GM12878 (cell line): ENCODE data around the gene CYTH2. TPM values are rescaled to one million over a fixed set of nuclear protein-coding genes. Genes with fewer than 3 reads are reported as not detected.

ENCODE experiments used
- ATF2 ChIP-seq: IDR thresholded peaks from 2 replicates; pipeline ENCODE4 v1.6.1; 2012; ENCODE audit warnings: low read length, inconsistent platforms
- CBFB ChIP-seq: IDR thresholded peaks from 2 replicates; pipeline ENCODE4 v1.6.1; 2016; ENCODE audit warnings: antibody characterized with exemption, low read depth
- CHD1 ChIP-seq: IDR thresholded peaks from 2 replicates; pipeline ENCODE4 v1.6.1; 2012; ENCODE audit warnings: low read depth, low read length, improper control_type of control experiment
- CUX1 ChIP-seq: IDR thresholded peaks from 2 replicates; pipeline ENCODE4 v1.6.1; 2012; ENCODE audit warnings: improper control_type of control experiment, low read depth, low read length; ENCODE audit not compliant: insufficient replicate concordance
- ETV6 ChIP-seq, 2 experiments: fragments of 450-650 bp in 1 of 2; IDR thresholded peaks in 1 of 2; conservative IDR thresholded peaks in 1 of 2; 2 replicates each; pipeline ENCODE4 v1.6.1; 2014; ENCODE audit warnings: antibody characterized with exemption in 1 of 2, borderline replicate concordance in 1 of 2, low read depth in 1 of 2, mild to moderate bottlenecking in 1 of 2, moderate library complexity in 1 of 2
- FOXM1 ChIP-seq: IDR thresholded peaks from 2 replicates; pipeline ENCODE4 v1.6.1; 2012; ENCODE audit warnings: low read depth, mild to moderate bottlenecking, inconsistent platforms, low read length, moderate library complexity
- GABPA ChIP-seq: IDR thresholded peaks from 2 replicates; pipeline ENCODE4 v1.6.1; 2014; ENCODE audit warnings: antibody characterized with exemption, low read depth, mild to moderate bottlenecking, inconsistent platforms
- IRF4 ChIP-seq: IDR thresholded peaks from 2 replicates; pipeline ENCODE4 v1.6.1; 2011; ENCODE audit warnings: low read depth, low read length
- PML ChIP-seq: IDR thresholded peaks from 2 replicates; pipeline ENCODE4 v1.6.1; 2012; ENCODE audit warnings: low read length, inconsistent platforms
- RFX5 ChIP-seq: IDR thresholded peaks from 2 replicates; pipeline ENCODE4 v1.6.1; 2011; ENCODE audit warnings: low read depth, low read length, improper control_type of control experiment
- SMC3 ChIP-seq: IDR thresholded peaks from 2 replicates; pipeline ENCODE4 v1.6.1; 2011; ENCODE audit warnings: low read length, improper control_type of control experiment, borderline replicate concordance
- SREBF2 ChIP-seq: IDR thresholded peaks from 2 replicates; pipeline ENCODE4 v1.6.1; 2012; ENCODE audit warnings: mild to moderate bottlenecking, low read length
- ZNF687 ChIP-seq: fragments of 450-650 bp; IDR thresholded peaks from 2 replicates; pipeline ENCODE4 v1.6.1; 2017; ENCODE audit warnings: mild to moderate bottlenecking, moderate library complexity
- polyA plus RNA-seq, 11 experiments: library from polyadenylated mRNA; depleted of rRNA in 4 of 11; unstranded in 6 of 11; stranded (reverse) in 5 of 11; fragments of >200 nt; fragmentation: Nextera tagmentation in 4 of 11; fragmentation: Illumina TruSeq in 1 of 11; extraction: Ambion mirVana in 4 of 11; extraction: Trizol in 1 of 11; gene quantifications; 1 replicate in 1 of 11; 2 replicates in 10 of 11; pipeline versions ENCODE4 v1.2.1 to v1.2.3, GENCODE V29; 2011 to 2016; ENCODE audit warnings: inconsistent platforms in 2 of 11, missing spikeins in 2 of 11, low read depth in 1 of 11
- total RNA-seq, 4 experiments: library from RNA; depleted of rRNA in 3 of 4; stranded (reverse); fragments of >200 nt in 3 of 4; fragmentation: Illumina TruSeq in 1 of 4; extraction: Trizol in 1 of 4; gene quantifications; 2 replicates each; pipeline versions ENCODE4 v1.2.1 to v1.2.3, GENCODE V29; 2013 to 2021
- TF ChIP-seq, protein P1 (sequence below): fragments of 450-650 bp; formaldehyde crosslinking; IDR thresholded peaks from 2 replicates; pipeline ENCODE4 v1.4.0; 2020; ENCODE audit warnings: mild to moderate bottlenecking, moderate library complexity

The CYTH2 gene
- total and polyA plus RNA-seq, 10 of the 15 experiments (the other 5 are each of a cell fraction or from before 2014, with no cell fraction given), result 1.3 to 31.9 (median 22.2) TPM

DNA sequence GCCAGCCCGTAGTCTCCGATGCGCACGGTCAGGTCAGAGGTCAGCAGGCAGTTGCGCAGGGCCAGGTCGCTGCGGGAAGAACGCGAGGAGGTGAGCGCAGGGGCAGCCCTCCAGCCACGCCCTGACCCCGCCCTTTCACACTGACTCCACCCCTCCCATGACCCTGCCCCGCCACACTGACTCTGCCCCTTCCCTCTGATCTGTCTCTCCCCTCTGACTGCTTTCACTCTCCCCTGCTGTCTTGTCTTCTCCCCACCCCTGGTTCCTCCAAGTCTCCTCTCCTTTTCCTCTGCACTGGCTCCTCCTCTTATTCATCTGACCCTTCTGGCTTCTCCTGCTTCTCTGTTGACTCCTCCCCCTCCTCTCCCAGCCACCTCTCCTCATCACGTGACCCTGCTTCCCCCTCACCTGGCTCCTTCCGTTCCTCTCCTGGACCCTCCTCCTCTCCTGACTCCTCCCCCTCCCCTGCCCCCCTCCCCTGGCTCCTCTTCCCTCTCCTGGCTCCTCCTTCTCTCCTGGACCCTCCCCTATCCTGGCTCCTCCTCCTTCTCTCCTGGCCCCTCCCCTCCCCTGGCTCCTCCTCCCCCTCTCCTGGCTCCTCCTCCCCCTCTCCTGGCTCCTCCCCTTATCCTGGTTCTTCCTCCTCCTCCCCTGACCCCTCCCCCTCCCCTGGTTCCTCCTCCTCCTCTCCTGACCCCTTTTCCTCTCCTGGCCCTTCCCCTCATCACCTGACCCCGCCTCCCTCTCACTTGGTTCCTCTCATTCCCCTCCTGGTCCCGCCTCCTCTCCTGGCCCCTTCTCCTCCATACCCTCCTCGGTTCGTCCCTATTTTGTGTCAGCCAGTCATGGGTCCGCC lies 32.6 kb downstream of the CYTH2 start (continued):
- TF ChIP-seq GABPA (no peak), ATF2 (no peak), CBFB (no peak), CHD1 (no peak), ZNF687 (no peak), IRF4 (no peak), ETV6 (conservative IDR thresholded peaks at IDR 0.05 in 1 of 2, IDR thresholded peaks at IDR 0.05 in 1 of 2; ENCODE audit: borderline replicate concordance in 1 of 2, low read depth in 1 of 2) (no peak), PML (no peak), SREBF2 (no peak), CUX1 (no peak), FOXM1 (no peak), RFX5 (no peak), SMC3 (no peak)
- TF ChIP-seq, protein P1, sequence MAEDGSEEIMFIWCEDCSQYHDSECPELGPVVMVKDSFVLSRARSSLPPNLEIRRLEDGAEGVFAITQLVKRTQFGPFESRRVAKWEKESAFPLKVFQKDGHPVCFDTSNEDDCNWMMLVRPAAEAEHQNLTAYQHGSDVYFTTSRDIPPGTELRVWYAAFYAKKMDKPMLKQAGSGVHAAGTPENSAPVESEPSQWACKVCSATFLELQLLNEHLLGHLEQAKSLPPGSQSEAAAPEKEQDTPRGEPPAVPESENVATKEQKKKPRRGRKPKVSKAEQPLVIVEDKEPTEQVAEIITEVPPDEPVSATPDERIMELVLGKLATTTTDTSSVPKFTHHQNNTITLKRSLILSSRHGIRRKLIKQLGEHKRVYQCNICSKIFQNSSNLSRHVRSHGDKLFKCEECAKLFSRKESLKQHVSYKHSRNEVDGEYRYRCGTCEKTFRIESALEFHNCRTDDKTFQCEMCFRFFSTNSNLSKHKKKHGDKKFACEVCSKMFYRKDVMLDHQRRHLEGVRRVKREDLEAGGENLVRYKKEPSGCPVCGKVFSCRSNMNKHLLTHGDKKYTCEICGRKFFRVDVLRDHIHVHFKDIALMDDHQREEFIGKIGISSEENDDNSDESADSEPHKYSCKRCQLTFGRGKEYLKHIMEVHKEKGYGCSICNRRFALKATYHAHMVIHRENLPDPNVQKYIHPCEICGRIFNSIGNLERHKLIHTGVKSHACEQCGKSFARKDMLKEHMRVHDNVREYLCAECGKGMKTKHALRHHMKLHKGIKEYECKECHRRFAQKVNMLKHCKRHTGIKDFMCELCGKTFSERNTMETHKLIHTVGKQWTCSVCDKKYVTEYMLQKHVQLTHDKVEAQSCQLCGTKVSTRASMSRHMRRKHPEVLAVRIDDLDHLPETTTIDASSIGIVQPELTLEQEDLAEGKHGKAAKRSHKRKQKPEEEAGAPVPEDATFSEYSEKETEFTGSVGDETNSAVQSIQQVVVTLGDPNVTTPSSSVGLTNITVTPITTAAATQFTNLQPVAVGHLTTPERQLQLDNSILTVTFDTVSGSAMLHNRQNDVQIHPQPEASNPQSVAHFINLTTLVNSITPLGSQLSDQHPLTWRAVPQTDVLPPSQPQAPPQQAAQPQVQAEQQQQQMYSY (CRISPR knock-in tag), result no peak
